IPS-20b (cell line): ENCODE data around the gene DDOST.

Source experiments
- H3K27ac ChIP-seq: one replicate; pipeline ENCODE4 v1.5.1; 2013; ENCODE audit warnings: low read length
- H3K27me3 ChIP-seq: 2 replicates; pipeline ENCODE4 v1.6.1; 2013; ENCODE audit warnings: mild to moderate bottlenecking, low read length, inconsistent platforms; ENCODE audit not compliant: insufficient read depth
- H3K36me3 ChIP-seq: 2 replicates; pipeline ENCODE4 v1.6.1; 2013; ENCODE audit warnings: low read depth, mild to moderate bottlenecking, inconsistent platforms, low read length, moderate library complexity; ENCODE audit not compliant: insufficient read depth
- H3K4me1 ChIP-seq: 2 replicates; pipeline ENCODE4 v1.6.1; 2013; ENCODE audit warnings: mild to moderate bottlenecking, control low read depth, inconsistent platforms, low read length, moderate library complexity; ENCODE audit not compliant: insufficient read depth
- H3K4me3 ChIP-seq: 2 replicates; pipeline ENCODE4 v1.5.1; 2013; ENCODE audit warnings: mild to moderate bottlenecking, low read length, inconsistent platforms
- H3K9ac ChIP-seq: 2 replicates; pipeline ENCODE4 v1.6.1; 2013; ENCODE audit warnings: low read depth, mild to moderate bottlenecking, inconsistent platforms, low read length, moderate library complexity
- H3K9me3 ChIP-seq: 2 replicates; pipeline ENCODE4 v1.6.1; 2013; ENCODE audit warnings: mild to moderate bottlenecking, low read depth, low read length, inconsistent platforms; ENCODE audit not compliant: insufficient read depth

Gene DDOST

GRCh38 chr1:20661207-20662109 lies at the start of gene DDOST:
Gene DDOST, minus strand, starts transcription at chr1:20661369. Its CDS starts 19 bp downstream, at chr1:20661350.
- H3K9ac ChIP-seq, result peak within 1 kb of the TSS; percentile 97
- H3K27ac ChIP-seq, result peak within 1 kb of the TSS; percentile 89
- H3K4me1 ChIP-seq, result peaks cover 7% of the 10 kb centered on the region; the same call in 1 of the 2 replicates
- H3K4me3 ChIP-seq, result peak within 1 kb of the TSS; percentile 98
- H3K9me3 ChIP-seq, result no peaks in the 10 kb centered on the region
- H3K36me3 ChIP-seq, result peaks cover 36% of the 10 kb centered on the region
- H3K27me3 ChIP-seq, result no peaks in the 10 kb centered on the region

- Histone ChIP-seq H3K27me3 (no peaks in the 10 kb centered on the region), H3K27ac (no peak overlapping the region), H3K4me1 (no peaks in the 10 kb centered on the region), H3K36me3 (no peaks in the 10 kb centered on the region), H3K9ac (no peak overlapping the region), H3K4me3 (no peak overlapping the region), H3K9me3 (no peaks in the 10 kb centered on the region)
These were observed 49.5 kb upstream of the DDOST start for GRCh38 chr1:20710469-20711284.

- no peak overlapping the region for H3K4me3 ChIP-seq
- H3K27me3 ChIP-seq, result no peaks in the 10 kb centered on the region
- no peak overlapping the region for H3K9ac ChIP-seq
- H3K9me3 ChIP-seq, result no peaks in the 10 kb centered on the region
- no peak overlapping the region for H3K27ac ChIP-seq
- H3K36me3 ChIP-seq, result no peaks in the 10 kb centered on the region
- no peaks in the 10 kb centered on the region for H3K4me1 ChIP-seq
These were observed 48.7 kb upstream of the DDOST start for GRCh38 chr1:20709868-20710267.

- no peaks in the 10 kb centered on the region for H3K36me3 ChIP-seq
- H3K9me3 ChIP-seq, result no peaks in the 10 kb centered on the region
- H3K27ac ChIP-seq, result no peak overlapping the region
- H3K27me3 ChIP-seq, result no peaks in the 10 kb centered on the region
- no peak overlapping the region for H3K9ac ChIP-seq
- H3K4me1 ChIP-seq, result no peaks in the 10 kb centered on the region
- no peak overlapping the region for H3K4me3 ChIP-seq
These were observed 47.7 kb upstream of the DDOST start for GRCh38 chr1:20708891-20709290.

GRCh38 chr1:20708057-20708456 lies 46.9 kb upstream of the DDOST start:
- Histone ChIP-seq H3K27ac (no peak overlapping the region), H3K9me3 (no peaks in the 10 kb centered on the region), H3K4me1 (no peaks in the 10 kb centered on the region), H3K27me3 (no peaks in the 10 kb centered on the region), H3K4me3 (no peak overlapping the region), H3K36me3 (no peaks in the 10 kb centered on the region), H3K9ac (no peak overlapping the region)

GRCh38 chr1:20706841-20707240 lies 45.7 kb upstream of the DDOST start:
- no peak overlapping the region for H3K4me3 ChIP-seq
- H3K36me3 ChIP-seq, result no peaks in the 10 kb centered on the region
- H3K27me3 ChIP-seq, result no peaks in the 10 kb centered on the region
- H3K27ac ChIP-seq, result no peak overlapping the region
- H3K4me1 ChIP-seq, result no peaks in the 10 kb centered on the region
- H3K9ac ChIP-seq, result no peak overlapping the region; the same call in 1 of the 2 replicates
- H3K9me3 ChIP-seq, result no peaks in the 10 kb centered on the region

GRCh38 chr1:20705203-20705755 lies 44.1 kb upstream of the DDOST start:
- Histone ChIP-seq H3K9me3 (no peaks in the 10 kb centered on the region), H3K27me3 (no peaks in the 10 kb centered on the region), H3K9ac (no peak overlapping the region), H3K27ac (no peak overlapping the region), H3K4me1 (no peaks in the 10 kb centered on the region), H3K36me3 (no peaks in the 10 kb centered on the region), H3K4me3 (no peak overlapping the region)

GRCh38 chr1:20704390-20705202 lies 43.4 kb upstream of the DDOST start:
- H3K9ac ChIP-seq, result no peak overlapping the region
- no peaks in the 10 kb centered on the region for H3K36me3 ChIP-seq
- H3K27me3 ChIP-seq, result no peaks in the 10 kb centered on the region
- no peaks in the 10 kb centered on the region for H3K9me3 ChIP-seq
- no peak overlapping the region for H3K4me3 ChIP-seq
- H3K27ac ChIP-seq, result no peak overlapping the region
- no peaks in the 10 kb centered on the region for H3K4me1 ChIP-seq

GRCh38 chr1:20703124-20703756 lies 42.1 kb upstream of the DDOST start:
- no peak overlapping the region for H3K27ac ChIP-seq
- no peaks in the 10 kb centered on the region for H3K4me1 ChIP-seq
- no peaks in the 10 kb centered on the region for H3K27me3 ChIP-seq
- no peaks in the 10 kb centered on the region for H3K36me3 ChIP-seq
- H3K4me3 ChIP-seq, result no peak overlapping the region
- H3K9ac ChIP-seq, result no peak overlapping the region
- no peaks in the 10 kb centered on the region for H3K9me3 ChIP-seq

GRCh38 chr1:20702416-20702815 lies 41.2 kb upstream of the DDOST start:
- H3K4me3 ChIP-seq, result no peak overlapping the region
- H3K27ac ChIP-seq, result no peak overlapping the region
- H3K9ac ChIP-seq, result no peak overlapping the region
- no peaks in the 10 kb centered on the region for H3K9me3 ChIP-seq
- no peaks in the 10 kb centered on the region for H3K36me3 ChIP-seq
- H3K4me1 ChIP-seq, result 0 out of 2 replicates have a peak, but pooled peaks cover 2% of the 10 kb centered on the region
- no peaks in the 10 kb centered on the region for H3K27me3 ChIP-seq

- Histone ChIP-seq H3K4me3 (no peak overlapping the region), H3K36me3 (no peaks in the 10 kb centered on the region), H3K9ac (no peak overlapping the region), H3K27ac (no peak overlapping the region), H3K27me3 (no peaks in the 10 kb centered on the region), H3K4me1 (0 out of 2 replicates have a peak, but pooled peaks cover 5% of the 10 kb centered on the region), H3K9me3 (no peaks in the 10 kb centered on the region)
These were observed 40.7 kb upstream of the DDOST start for GRCh38 chr1:20701847-20702246.
